Islet of Langerhans (tissue), 1 donor: Measurements from ENCODE around the gene CARMIL3.
A peak's percentile ranks its signal among the peaks of the same experiment; 100 is the strongest.

Experiments
- FAIRE-seq: peaks from one replicate; lab custom pipeline; 2011; peaks lifted over from hg19 to GRCh38; lab: Jason Lieb, UNC

CARMIL3 gene

GRCh38 chr14:24079491-24080141 is 27.8 kb downstream of the CARMIL3 start:
- peak; percentile 73 for FAIRE-seq

GRCh38 chr14:24080142-24080530 is 28.3 kb downstream of the CARMIL3 start:
- FAIRE-seq = no peak

- no peak for FAIRE-seq
Observed at GRCh38 chr14:24080888-24081738, 29.3 kb downstream of the CARMIL3 start.

- no peak for FAIRE-seq
Observed at GRCh38 chr14:24081739-24082211, 30.0 kb downstream of the CARMIL3 start.

- no peak for FAIRE-seq
Observed at GRCh38 chr14:24082411-24083080, 30.7 kb downstream of the CARMIL3 start.

GRCh38 chr14:24083462-24083861 is 31.7 kb downstream of the CARMIL3 start:
- FAIRE-seq = no peak

GRCh38 chr14:24084440-24084839 is 32.6 kb downstream of the CARMIL3 start:
- no peak for FAIRE-seq

- no peak for FAIRE-seq
Observed at GRCh38 chr14:24085215-24085614, 33.4 kb downstream of the CARMIL3 start.

- FAIRE-seq = no peak
Observed at GRCh38 chr14:24086193-24086955, 34.6 kb downstream of the CARMIL3 start.

GRCh38 chr14:24087004-24087403 is 35.2 kb downstream of the CARMIL3 start:
- FAIRE-seq = no peak

- FAIRE-seq = no peak
Observed at GRCh38 chr14:24088095-24088494, 36.3 kb downstream of the CARMIL3 start.

- no peak for FAIRE-seq
Observed at GRCh38 chr14:24089890-24090289, 38.1 kb downstream of the CARMIL3 start.

- FAIRE-seq = no peak
Observed at GRCh38 chr14:24092110-24092504, 40.3 kb downstream of the CARMIL3 start.

GRCh38 chr14:24092505-24093206 is 40.8 kb downstream of the CARMIL3 start:
- no peak for FAIRE-seq

- FAIRE-seq = no peak
Observed at GRCh38 chr14:24093207-24093900, 41.5 kb downstream of the CARMIL3 start.

GRCh38 chr14:24093901-24094840 is 42.4 kb downstream of the CARMIL3 start, which contains the start of gene PCK2:
Gene PCK2 (plus strand): TSS chr14:24094311. CDS start chr14:24094406, 95 bp downstream.
- FAIRE-seq = no peak

GRCh38 chr14:24094841-24095270 is 43.0 kb downstream of the CARMIL3 start:
- FAIRE-seq = no peak

- no peak for FAIRE-seq
Observed at GRCh38 chr14:24095271-24096068, 43.7 kb downstream of the CARMIL3 start.
